OCI-LY3 (cell line): Measurements from ENCODE around the gene PITPNM3.

Experiments
- H2AFZ ChIP-seq: fragments of 200-600, 300-600 bp; shearing (Covaris generic); 2 replicates; pipeline ENCODE4 v1.6.0; 2014; ENCODE audit warnings: antibody characterized with exemption, low read depth, low read length
- H3K27ac ChIP-seq: fragments of 200-600, 300-600 bp; sonication (generic); 2 replicates; pipeline ENCODE4 v1.5.1; 2014; ENCODE audit warnings: mild to moderate bottlenecking, low read length, moderate library complexity, mixed read lengths
- H3K27me3 ChIP-seq: fragments of 200-600, 300-600 bp; sonication (generic); 2 replicates; pipeline ENCODE4 v1.6.1; 2014; ENCODE audit warnings: low read depth, low read length, mixed read lengths
- H3K36me3 ChIP-seq: fragments of 200-600, 300-600 bp; sonication (generic); replicated peaks from 2 replicates; pipeline ENCODE3; 2014; ENCODE audit warnings: low read depth, low read length, mixed read lengths
- H3K4me1 ChIP-seq: fragments of 300-600, 200-600 bp; sonication (generic); 2 replicates; pipeline ENCODE4 v1.6.1; 2014; ENCODE audit warnings: low read length, mixed read lengths
- H3K4me2 ChIP-seq: fragments of 200-600, 300-600 bp; sonication (generic); 2 replicates; pipeline ENCODE4 v1.6.1; 2014; ENCODE audit warnings: low read length, mixed read lengths
- H3K4me3 ChIP-seq: fragments of 300-600, 200-600 bp; sonication (generic); 2 replicates; pipeline ENCODE4 v1.5.1; 2014; ENCODE audit warnings: antibody characterized with exemption, mild to moderate bottlenecking, low read length, moderate library complexity
- H3K79me2 ChIP-seq: fragments of 300-600, 200-600 bp; shearing (Covaris generic); 2 replicates; pipeline ENCODE4 v1.6.1; 2014; ENCODE audit warnings: mild to moderate bottlenecking, low read length, mixed read lengths
- H3K9ac ChIP-seq: fragments of 300-600, 200-600 bp; shearing (Covaris generic); 2 replicates; pipeline ENCODE4 v1.6.0; 2014; ENCODE audit warnings: mild to moderate bottlenecking, low read length, moderate library complexity
- H3K9me3 ChIP-seq: fragments of 200-600, 300-600 bp; shearing (Covaris generic); 2 replicates; pipeline ENCODE4 v1.6.1; 2014; ENCODE audit warnings: low read length, mixed read lengths; ENCODE audit not compliant: insufficient read depth
- H4K20me1 ChIP-seq: fragments of 200-600, 300-600 bp; sonication (generic); 2 replicates; pipeline ENCODE4 v1.6.1; 2016; ENCODE audit warnings: low read length, mixed read lengths; ENCODE audit not compliant: insufficient read depth
- CTCF ChIP-seq: fragments of 200-600, 300-600 bp; sonication (generic); IDR thresholded peaks from 2 replicates; pipeline ENCODE4 v1.5.1; 2014; ENCODE audit warnings: antibody characterized with exemption, low read length, low read depth
- EZH2phosphoT487 ChIP-seq: fragments of 200-600 bp; shearing (Covaris generic); IDR thresholded peaks from 2 replicates; pipeline ENCODE4 v1.6.1; 2018; ENCODE audit warnings: antibody characterized with exemption, mixed run types, low read depth

The PITPNM3 gene

GRCh38 chr17:6599364-6599763 is 43.0 kb upstream of the PITPNM3 start:
- H3K4me2 ChIP-seq = no peak overlapping the region
- peaks cover 9% of the 10 kb centered on the region for H3K36me3 ChIP-seq
- H3K4me1 ChIP-seq = peaks cover 9% of the 10 kb centered on the region
- no peaks in the 10 kb centered on the region for H4K20me1 ChIP-seq
- H2AFZ ChIP-seq = no peak overlapping the region
- no peaks in the 10 kb centered on the region for H3K79me2 ChIP-seq
- TF ChIP-seq CTCF (no peak), EZH2phosphoT487 (no peak)
- H3K4me3 ChIP-seq = no peak overlapping the region
- no peak overlapping the region for H3K9ac ChIP-seq
- no peaks in the 10 kb centered on the region for H3K27me3 ChIP-seq
- H3K27ac ChIP-seq = no peak overlapping the region
- no peaks in the 10 kb centered on the region for H3K9me3 ChIP-seq

GRCh38 chr17:6597727-6598126 is 41.4 kb upstream of the PITPNM3 start:
- peaks cover 9% of the 10 kb centered on the region for H3K36me3 ChIP-seq
- TF ChIP-seq EZH2phosphoT487 (no peak), CTCF (no peak)

GRCh38 chr17:6596941-6597340 is 40.6 kb upstream of the PITPNM3 start:
- Histone ChIP-seq H3K4me3 (no peak overlapping the region), H2AFZ (no peak overlapping the region), H3K27ac (no peak overlapping the region), H4K20me1 (no peaks in the 10 kb centered on the region), H3K4me1 (peaks cover 9% of the 10 kb centered on the region), H3K4me2 (no peak overlapping the region), H3K27me3 (no peaks in the 10 kb centered on the region), H3K79me2 (no peaks in the 10 kb centered on the region), H3K36me3 (peaks cover 3% of the 10 kb centered on the region), H3K9ac (no peak overlapping the region), H3K9me3 (no peaks in the 10 kb centered on the region)
- TF ChIP-seq CTCF (no peak), EZH2phosphoT487 (no peak)

More at GRCh38 chr17:6597727-6598126, 41.4 kb upstream of the PITPNM3 start:
- Histone ChIP-seq H3K27me3 (no peaks in the 10 kb centered on the region), H3K4me1 (peaks cover 9% of the 10 kb centered on the region), H2AFZ (no peak overlapping the region), H3K9ac (no peak overlapping the region), H3K79me2 (no peaks in the 10 kb centered on the region), H3K4me2 (no peak overlapping the region), H4K20me1 (no peaks in the 10 kb centered on the region), H3K4me3 (no peak overlapping the region), H3K9me3 (no peaks in the 10 kb centered on the region), H3K27ac (no peak overlapping the region)

GRCh38 chr17:6596511-6596910 is 40.2 kb upstream of the PITPNM3 start:
- Histone ChIP-seq H3K4me3 (no peak overlapping the region), H3K4me2 (no peak overlapping the region), H3K36me3 (peaks cover 2% of the 10 kb centered on the region), H3K27me3 (no peaks in the 10 kb centered on the region), H3K79me2 (no peaks in the 10 kb centered on the region), H3K4me1 (peaks cover 9% of the 10 kb centered on the region), H3K9me3 (no peaks in the 10 kb centered on the region), H4K20me1 (no peaks in the 10 kb centered on the region), H3K27ac (no peak overlapping the region), H2AFZ (no peak overlapping the region), H3K9ac (no peak overlapping the region)
- TF ChIP-seq CTCF (no peak), EZH2phosphoT487 (no peak)
